Hematopoietic multipotent progenitor cell treated with erythropoietin and hydrocortisone succinate and interleukin-3 and kit ligand, for 4 days (in vitro differentiated cells): ENCODE results near the gene CELF2.

Experiments
- DNase-seq: peaks from one replicate; pipeline ENCODE4 v3.0.0-alpha.2; 2015

Gene CELF2

DNA sequence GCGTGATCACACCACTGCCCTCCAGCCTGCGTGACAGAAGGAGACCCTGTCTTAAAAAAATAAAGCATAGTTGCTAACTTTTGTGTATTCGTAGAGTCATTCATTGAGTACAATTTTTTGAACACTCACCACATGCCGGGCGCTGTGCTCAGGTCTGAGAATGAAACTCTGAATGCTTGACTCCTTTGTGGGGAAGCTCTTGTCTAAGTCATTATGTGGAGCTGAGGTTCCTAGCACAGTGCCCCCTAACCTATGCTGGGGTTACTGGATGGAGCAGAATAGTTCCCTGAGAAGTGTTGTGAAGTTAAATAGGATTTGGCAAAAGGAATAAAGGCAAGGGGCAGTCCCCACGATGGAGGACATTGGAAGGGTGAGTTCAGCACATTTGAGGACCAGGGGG, 123.3 kb downstream of the CELF2 start:
- DNase-seq, result peak; percentile 61

DNA sequence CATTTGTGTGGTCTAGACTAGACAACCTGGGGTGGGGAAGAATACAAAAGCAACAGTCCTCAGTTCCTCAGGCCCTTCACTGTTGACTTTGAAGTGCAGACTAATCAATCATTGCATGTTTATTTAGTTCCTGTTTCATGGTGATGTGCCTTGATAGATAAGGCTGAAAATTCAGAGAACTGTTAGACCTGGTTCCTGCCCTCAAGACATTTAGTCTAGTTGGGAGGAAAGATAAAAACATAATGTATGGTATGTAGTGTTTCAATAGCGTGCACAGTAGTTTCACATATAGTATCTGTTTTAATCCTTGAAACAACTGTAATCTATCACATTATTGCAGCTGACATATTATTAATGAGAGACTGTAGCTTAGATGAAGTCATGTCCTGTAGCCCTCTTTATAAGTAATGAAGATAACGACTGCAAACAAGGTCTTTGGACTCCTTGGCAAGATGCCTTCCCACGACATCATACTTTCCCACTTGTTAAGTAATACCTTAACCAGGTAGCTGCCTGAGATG, 124.0 kb downstream of the CELF2 start:
- peak; percentile 97 for DNase-seq

DNA sequence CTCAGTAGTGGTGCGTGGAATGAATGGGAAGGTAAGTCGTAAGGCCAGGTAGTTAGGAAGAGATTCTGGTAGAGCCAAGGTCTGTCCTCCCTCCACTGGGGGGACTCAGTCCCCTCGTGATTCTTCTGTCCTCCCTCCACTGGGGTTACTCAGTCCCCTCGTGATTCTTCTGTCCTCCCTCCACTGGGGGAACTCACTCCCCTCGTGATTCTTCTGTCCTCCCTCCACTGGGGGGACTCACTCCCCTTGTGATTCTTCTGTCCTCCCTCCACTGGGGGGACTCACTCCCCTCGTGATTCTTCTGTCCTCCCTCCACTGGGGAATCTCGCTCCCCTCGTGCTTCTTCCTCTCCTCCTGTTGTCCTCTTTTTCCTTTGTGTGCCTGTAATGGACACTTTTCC, 125.1 kb downstream of the CELF2 start:
- peak; percentile 61 for DNase-seq

- no peak for DNase-seq
Observed at GRCh38 chr10:11143242-11143641, 125.6 kb downstream of the CELF2 start.

- DNase-seq, result no peak
Observed at GRCh38 chr10:11144626-11145494, 127.2 kb downstream of the CELF2 start.

- DNase-seq, result peak; percentile 94
Observed at GRCh38 chr10:11145495-11145855, 127.8 kb downstream of the CELF2 start.

DNA sequence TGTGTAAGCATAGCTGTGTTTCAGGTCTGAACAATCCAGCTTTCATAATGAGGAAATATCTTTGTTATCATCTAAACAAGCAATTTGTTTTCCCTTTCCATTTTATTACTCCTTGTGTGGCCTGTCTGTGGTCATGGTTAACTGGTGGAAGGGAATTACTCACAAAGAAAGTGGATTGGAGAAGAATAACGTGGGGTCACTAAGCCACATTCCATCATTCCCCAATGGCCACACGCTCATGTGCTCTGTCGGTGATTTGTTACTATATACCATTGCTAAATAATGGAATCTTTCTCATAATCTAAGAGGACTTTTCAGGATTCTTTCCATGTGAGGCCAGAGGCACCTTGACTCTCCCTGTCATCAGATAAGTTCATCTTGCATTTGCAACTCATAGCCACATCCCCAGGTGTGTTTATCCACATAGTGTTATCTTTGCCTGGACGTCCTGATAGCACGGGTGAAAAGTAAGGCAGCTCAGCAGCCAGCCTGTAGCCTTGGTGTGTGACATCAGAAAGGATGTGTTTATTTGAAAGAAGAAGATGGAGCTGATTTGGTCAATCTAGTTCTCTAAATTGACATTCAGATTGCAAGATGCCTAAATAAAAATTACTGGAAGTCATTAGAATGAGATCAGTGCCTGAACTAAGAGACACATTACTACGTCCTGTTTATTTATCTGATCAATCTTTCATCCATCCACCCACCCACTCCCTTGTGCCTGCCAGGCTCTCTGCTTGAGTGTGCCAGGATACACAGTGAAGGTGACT, 128.9 kb downstream of the CELF2 start:
- DNase-seq, result peak; percentile 72

- peak; percentile 83 for DNase-seq
Observed at GRCh38 chr10:11147722-11148121, 130.1 kb downstream of the CELF2 start.

DNA sequence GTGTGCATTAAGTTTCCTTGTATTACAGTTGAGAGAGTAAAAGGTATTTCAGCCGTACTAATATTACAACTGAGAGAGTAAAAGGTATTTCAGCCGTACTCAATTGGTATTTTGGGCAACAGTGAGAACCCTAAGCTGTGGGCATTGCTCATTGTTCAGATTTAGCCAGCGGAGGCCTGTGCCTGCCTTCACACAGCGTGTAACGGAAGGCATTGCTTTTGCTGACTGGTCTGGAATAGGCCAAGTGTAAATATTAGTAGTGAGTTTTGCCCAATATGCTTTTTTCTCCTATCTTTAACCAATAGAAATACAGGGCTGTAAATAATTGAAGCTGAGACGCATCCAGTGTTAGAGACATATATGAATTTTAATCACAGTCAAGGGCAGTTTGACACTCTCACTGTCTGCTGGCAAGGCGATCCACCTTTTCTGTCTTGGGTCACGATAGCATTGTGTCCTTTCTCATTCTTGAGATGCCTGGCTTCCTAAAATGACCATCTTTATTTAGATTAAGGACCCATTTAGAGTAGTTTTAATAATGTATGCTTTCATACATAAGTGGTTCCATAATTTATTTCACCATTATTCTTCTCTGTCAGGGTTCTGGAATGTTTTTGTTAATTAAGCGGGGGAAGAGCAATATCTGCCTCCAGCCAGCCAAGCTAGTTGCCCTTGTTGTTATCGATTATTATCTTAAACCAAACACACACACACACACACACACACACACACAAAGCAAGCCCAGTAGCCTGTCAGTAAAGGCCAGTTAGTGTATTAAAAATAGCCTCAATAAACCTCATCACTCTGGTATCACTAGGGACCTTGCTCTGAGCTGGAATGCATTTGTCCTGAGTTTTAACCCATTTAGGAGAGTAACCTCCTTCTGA, 130.7 kb downstream of the CELF2 start:
- DNase-seq, result no peak

DNA sequence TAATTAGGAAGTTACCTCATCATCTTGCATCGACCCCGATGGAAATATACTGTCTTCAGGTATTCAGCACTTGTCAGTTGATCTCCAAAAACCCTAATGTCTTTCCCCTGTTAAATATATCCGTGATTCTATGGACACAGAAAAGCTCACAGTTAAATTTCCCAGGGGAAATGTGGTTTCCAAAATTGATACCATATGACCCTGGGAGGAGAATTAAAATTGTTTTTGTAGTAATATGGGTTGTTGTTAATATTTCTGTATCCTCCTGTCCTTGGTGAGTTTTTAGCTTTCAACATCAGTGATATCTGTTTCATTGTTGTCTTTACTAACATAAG, 132.1 kb downstream of the CELF2 start:
- DNase-seq, result no peak

DNA sequence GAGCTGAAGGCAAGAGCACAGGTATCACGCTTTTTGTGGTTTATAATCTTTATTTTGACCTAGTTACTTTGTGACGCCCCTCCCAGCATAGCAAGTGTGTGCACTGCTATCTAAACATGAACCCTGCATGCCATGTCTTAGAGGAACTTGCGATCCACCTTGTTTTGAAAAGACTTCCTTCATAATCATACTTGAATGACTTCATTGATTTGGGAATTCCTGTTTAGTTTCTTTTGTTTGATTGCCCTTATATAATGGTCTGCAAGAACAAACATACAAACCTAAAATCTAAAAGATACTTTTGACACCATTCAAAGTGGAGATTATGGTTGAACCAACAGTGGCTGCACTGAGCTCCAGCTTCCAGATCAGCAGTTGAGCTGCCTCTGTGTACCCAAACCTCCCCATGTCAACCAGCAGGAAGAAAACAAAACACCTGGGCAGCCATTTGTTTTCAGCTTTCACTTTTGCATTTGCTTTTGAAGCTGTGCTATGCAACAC, 132.6 kb downstream of the CELF2 start:
- DNase-seq, result no peak

DNA sequence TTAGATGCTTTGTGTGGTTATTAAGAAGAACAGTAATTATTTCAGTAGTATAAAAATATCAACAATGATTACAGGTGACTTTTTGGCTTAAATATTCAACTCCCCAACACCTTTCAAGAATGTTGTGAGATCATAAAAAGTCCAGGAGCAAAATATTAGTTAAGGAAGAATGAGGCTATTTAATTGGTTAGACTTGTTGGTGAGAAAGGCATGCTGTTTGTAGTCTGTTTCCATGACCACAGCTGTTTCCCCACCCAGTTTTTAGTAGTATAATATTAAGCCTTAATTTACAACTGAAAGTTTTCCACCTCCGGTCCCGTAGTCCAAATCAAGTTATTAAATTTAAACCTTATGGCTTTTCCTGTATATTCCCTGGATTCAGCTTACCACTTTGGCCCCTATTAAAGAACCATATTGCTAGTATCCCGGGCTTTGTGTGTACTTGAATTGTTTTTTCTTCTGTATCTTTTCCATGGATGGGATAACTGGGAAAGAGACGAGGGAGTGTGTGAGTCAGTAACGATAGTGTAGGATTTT, 133.3 kb downstream of the CELF2 start:
- no peak for DNase-seq

GRCh38 chr10:11152801-11153200, 135.1 kb downstream of the CELF2 start:
- no peak for DNase-seq

DNA sequence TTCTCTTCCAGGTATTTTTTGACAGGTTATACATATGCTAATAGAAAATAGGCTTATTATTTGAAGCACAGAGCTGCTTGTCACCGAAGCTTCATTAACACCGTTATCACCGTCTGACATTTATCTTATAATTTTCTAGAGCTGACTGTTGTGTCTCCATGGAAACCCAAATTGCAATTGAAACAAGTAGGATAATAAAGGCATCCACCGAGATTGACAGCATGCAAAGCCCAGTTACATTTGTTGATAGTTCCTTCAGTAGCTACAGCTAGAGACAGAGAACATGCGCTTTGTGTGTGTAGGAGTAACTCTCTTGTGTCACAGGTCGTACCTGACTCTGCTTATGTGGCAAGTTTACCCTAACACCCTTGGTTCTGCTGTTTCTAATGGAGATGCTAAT, 135.6 kb downstream of the CELF2 start:
- no peak for DNase-seq

DNA sequence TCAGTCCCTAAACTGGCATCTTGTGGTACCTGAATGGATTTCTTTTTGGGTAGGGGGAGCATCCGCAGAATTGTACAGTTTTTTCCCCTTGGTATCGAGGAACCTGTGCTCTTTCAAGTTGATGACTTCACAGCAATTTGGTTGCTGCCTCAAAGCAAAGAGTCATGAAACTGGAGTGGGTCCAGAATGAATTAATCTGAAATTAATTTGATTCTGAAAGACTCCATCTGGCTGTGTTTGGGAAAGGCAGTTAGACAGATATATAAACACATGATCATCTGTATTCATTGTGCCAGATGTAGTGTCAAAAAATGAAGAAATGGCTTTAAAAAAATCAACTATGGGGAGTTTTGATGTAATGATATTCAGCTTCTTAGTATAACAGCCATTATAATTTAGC, 136.1 kb downstream of the CELF2 start:
- no peak for DNase-seq

DNA sequence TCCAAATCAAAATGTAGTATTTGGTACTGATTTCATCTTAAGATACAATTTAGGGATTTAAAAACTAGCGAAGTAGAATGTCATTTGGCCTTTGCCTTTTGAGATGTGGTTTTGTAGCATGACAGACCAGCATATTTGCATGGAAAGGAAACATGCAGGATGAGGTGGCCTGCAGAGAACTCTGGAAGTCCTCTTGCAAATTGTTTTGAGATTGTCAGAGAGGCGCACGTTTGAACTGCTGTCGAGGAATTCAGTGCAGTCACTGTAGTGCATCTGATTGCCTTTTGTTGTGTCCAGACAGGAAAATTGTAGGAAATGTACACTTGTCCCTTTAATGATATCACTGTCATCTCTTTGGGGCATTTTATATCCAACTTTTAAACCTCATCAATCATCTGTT, 136.7 kb downstream of the CELF2 start:
- no peak for DNase-seq

DNA sequence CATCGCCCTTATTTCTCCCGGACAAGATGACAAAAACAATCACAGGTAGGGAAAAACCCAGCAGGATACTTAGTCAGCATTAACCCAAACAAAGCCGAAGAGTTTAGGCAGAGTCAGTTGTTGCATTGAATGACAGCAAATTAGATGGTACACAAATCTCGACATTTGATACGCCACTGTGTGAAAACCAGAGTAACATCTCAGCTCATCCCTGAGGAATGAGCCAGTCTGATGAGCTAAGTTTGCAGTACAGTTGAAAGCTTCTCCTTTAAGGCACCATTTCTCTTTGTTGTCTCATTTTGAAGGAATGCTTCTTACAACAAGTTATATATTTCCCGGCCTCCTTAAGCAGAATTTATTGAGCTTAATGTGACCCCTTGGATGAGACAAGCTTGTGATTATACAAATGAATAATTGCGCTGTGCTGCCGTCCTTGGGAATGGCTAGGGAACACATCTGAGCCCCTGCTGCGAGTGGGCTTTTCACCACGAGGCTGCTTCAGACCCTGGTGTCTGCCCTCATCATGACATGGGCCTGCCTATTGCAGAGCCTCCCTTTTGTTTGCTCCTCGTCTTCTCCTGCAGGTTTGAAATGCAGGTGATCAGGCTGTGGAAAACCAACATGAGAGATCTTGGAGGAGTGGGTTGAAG, 137.3 kb downstream of the CELF2 start:
- DNase-seq, result no peak

DNA sequence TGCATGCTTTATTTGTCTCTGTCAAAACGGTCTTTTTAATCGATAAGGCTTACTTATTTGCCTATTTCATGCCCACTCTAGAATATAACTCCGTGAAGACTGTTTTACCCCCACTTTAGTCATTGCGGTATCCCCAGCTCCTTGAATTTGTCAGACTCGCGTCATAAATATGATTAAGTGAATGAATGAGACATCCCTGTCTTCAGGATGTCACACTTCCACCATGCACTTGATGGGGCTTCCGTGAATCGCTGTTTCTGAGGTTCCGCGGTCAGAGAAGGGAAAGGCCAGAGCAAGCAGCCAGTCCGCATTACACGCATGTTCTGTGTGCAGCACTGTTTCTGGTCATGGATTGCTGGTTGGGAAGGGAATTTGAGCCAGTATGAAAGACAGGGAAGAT, 138.8 kb downstream of the CELF2 start:
- no peak for DNase-seq

GRCh38 chr10:11157292-11158076, 139.8 kb downstream of the CELF2 start:
- no peak for DNase-seq

GRCh38 chr10:11158080-11158479, 140.4 kb downstream of the CELF2 start:
- DNase-seq, result no peak

- no peak for DNase-seq
Observed at GRCh38 chr10:11159543-11160215, 142.0 kb downstream of the CELF2 start.
